ENCODE measurements around the gene CORO2A. TPM values are rescaled to one million over a fixed set of nuclear protein-coding genes. Genes with fewer than 3 reads are reported as not detected.

CORO2A gene
- total and polyA plus RNA-seq, 2 of the 13 experiments (the other 11 are each of a cell fraction or from before 2014, with no cell fraction given): 14.4 to 15.3 TPM

- BruUV-seq (replicated peaks): no TSS peak
- H3K79me2 ChIP-seq (ENCODE audit: insufficient read depth, low read length): no peaks in the 10 kb centered on the region
- DNase-seq (ENCODE audit: low spot score): no peak
- H3K27ac ChIP-seq (ENCODE audit: extremely low read length, insufficient read depth, low read length): no peak overlapping the region
- H3K4me2 ChIP-seq (ENCODE audit: low read depth, low read length): no peak overlapping the region
- CTCF ChIA-PET (ENCODE audit: low intra/inter-chr PET ratio, low total read pairs): no interaction called here
- no peak overlapping the region for H3K9ac ChIP-seq (ENCODE audit: insufficient read depth, low read depth, low read length)
- POLR2A ChIA-PET: no interaction called here
- no peak for TF ChIP-seq ZNF773 (CRISPR knock-in tag; IDR thresholded peaks at IDR 0.05; ENCODE audit: borderline replicate concordance)
- no peak for TF ChIP-seq ZBTB2 (CRISPR knock-in tag; IDR thresholded peaks at IDR 0.05; ENCODE audit: low read depth)
- TF ChIP-seq ZNF331 (CRISPR knock-in tag; IDR thresholded peaks at IDR 0.05): no peak
- TF ChIP-seq ZNF761 (CRISPR knock-in tag; conservative IDR thresholded peaks at IDR 0.05): no peak
- TF ChIP-seq ARHGAP35 (CRISPR knock-in tag; IDR thresholded peaks at IDR 0.05; ENCODE audit: borderline replicate concordance): no peak
- TF ChIP-seq KDM3A (CRISPR knock-in tag; IDR thresholded peaks at IDR 0.05; ENCODE audit: low read depth): no peak
- TF ChIP-seq JUND (CRISPR knock-in tag; IDR thresholded peaks at IDR 0.05): no peak
- TF ChIP-seq FOXP4 (CRISPR knock-in tag; IDR thresholded peaks at IDR 0.05): no peak
- TF ChIP-seq RBFOX2 (IDR thresholded peaks at IDR 0.05; ENCODE audit: low read depth, low read length): no peak
- no peak for TF ChIP-seq ZNF564 (CRISPR knock-in tag; IDR thresholded peaks at IDR 0.05)
- TF ChIP-seq TFDP2 (CRISPR knock-in tag; IDR thresholded peaks at IDR 0.05): no peak
- TF ChIP-seq ZNF691 (CRISPR knock-in tag; IDR thresholded peaks at IDR 0.05; ENCODE audit: borderline replicate concordance, low read depth): no peak
- no peak for TF ChIP-seq MTA1 (CRISPR knock-in tag; IDR thresholded peaks at IDR 0.05; ENCODE audit: borderline replicate concordance)
- no peak for TF ChIP-seq ZNF510 (CRISPR knock-in tag; IDR thresholded peaks at IDR 0.05; ENCODE audit: low read depth)
- no peaks in the 10 kb centered on the region for H4K20me1 ChIP-seq (ENCODE audit: insufficient read depth, low read length)
- no peaks in the 10 kb centered on the region for H3K9me3 ChIP-seq (ENCODE audit: low read length)
- in situ Hi-C loops (cut with HindIII; ENCODE audit: extremely low pct_ligation_motif_present, low pct_unique_long_range_greater_than_20kb): no loop called here
- H3K4me1 ChIP-seq (ENCODE audit: insufficient read depth, low read length): peaks cover 36% of the 10 kb centered on the region
- no peaks in the 10 kb centered on the region for H3K27me3 ChIP-seq (ENCODE audit: control insufficient read depth in 1 of 2, insufficient read depth in 2 of 2, low read length in 2 of 2)
- intact Hi-C loops (cut with micrococcal nuclease; ENCODE audit: unreplicated experiment): no loop called here
- no peak overlapping the region for H3K4me3 ChIP-seq (replicated peaks in 1 of 3; ENCODE audit: insufficient read depth in 1 of 3, low read depth in 2 of 3, low read length in 3 of 3)
- no peak overlapping the region for H2AFZ ChIP-seq (ENCODE audit: low read length)
- no peak for FAIRE-seq
- H3K36me3 ChIP-seq (replicated peaks in 1 of 2; ENCODE audit: control insufficient read depth in 1 of 2, insufficient read depth in 2 of 2, low read length in 2 of 2): no peaks in the 10 kb centered on the region; a peak in 1 of 5 replicates
- 97% methylated on average over 21 of the region's 21 CpGs for WGBS (ENCODE audit: low lambda C conversion rate)
- ATAC-seq: no peak
Measured at GRCh38 chr9:98220911-98221310, 28.5 kb upstream of the CORO2A start.

Measured in HepG2 (cell line).